Ovary (tissue), 3 donors: Measurements from ENCODE around the gene CDH22.

ENCODE experiments used
- CTCF ChIP-seq, 3 donors: fragments of 450-650 bp in 2 of 3; fragments of 200-600 bp in 1 of 3; IDR thresholded peaks; one replicate each; pipeline versions ENCODE4 v1.5.1 to v1.8.0; 2016 to 2022; ENCODE audit warnings: antibody characterized with exemption in 3 of 3, mild to moderate bottlenecking in 1 of 3
- EP300 ChIP-seq: sonication (generic); formaldehyde crosslinking; IDR thresholded peaks from one replicate; pipeline ENCODE4 v1.6.1; 2017; ENCODE audit warnings: antibody characterized with exemption
- donor health status: DM: no; HTN: no; CAD: no.

- TF ChIP-seq CTCF (IDR thresholded peaks at IDR 0.05), result no peak
- TF ChIP-seq EP300, result no peak
These were observed 31.8 kb downstream of the CDH22 start for GRCh38 chr20:46276531-46276930.
